ENCODE data around the gene FAM219B.

- TF ChIP-seq POLR2A (IDR thresholded peaks at IDR 0.05): no peak
- TF ChIP-seq, protein P1, sequence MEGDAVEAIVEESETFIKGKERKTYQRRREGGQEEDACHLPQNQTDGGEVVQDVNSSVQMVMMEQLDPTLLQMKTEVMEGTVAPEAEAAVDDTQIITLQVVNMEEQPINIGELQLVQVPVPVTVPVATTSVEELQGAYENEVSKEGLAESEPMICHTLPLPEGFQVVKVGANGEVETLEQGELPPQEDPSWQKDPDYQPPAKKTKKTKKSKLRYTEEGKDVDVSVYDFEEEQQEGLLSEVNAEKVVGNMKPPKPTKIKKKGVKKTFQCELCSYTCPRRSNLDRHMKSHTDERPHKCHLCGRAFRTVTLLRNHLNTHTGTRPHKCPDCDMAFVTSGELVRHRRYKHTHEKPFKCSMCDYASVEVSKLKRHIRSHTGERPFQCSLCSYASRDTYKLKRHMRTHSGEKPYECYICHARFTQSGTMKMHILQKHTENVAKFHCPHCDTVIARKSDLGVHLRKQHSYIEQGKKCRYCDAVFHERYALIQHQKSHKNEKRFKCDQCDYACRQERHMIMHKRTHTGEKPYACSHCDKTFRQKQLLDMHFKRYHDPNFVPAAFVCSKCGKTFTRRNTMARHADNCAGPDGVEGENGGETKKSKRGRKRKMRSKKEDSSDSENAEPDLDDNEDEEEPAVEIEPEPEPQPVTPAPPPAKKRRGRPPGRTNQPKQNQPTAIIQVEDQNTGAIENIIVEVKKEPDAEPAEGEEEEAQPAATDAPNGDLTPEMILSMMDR (IDR thresholded peaks at IDR 0.05): no peak
These were observed 37.3 kb downstream of the FAM219B start for GRCh38 chr15:74869372-74869725.
